Measurements from ENCODE around the gene MUC5AC. TPM values are rescaled to one million over a fixed set of nuclear protein-coding genes. Genes with fewer than 3 reads are reported as not detected.
"Not testable (repeated sequence)": the region's sequence is repeated elsewhere in the genome, so short reads cannot be mapped to it uniquely, and the experiment has no call there.

The MUC5AC gene
- total RNA-seq, 1 donor from 2014 or later = not detected

GRCh38 chr11:1237128-1237580 is 79.4 kb downstream of the MUC5AC start:
- no peak for DNase-seq

- no peak for DNase-seq
These were observed 80.1 kb downstream of the MUC5AC start for GRCh38 chr11:1237851-1238250.

- DNase-seq = no peak
These were observed 81.2 kb downstream of the MUC5AC start for GRCh38 chr11:1238767-1239595.

- no peak for DNase-seq
These were observed 81.9 kb downstream of the MUC5AC start for GRCh38 chr11:1239596-1240205.

- DNase-seq = no peak
These were observed 83.0 kb downstream of the MUC5AC start for GRCh38 chr11:1240771-1241170.

GRCh38 chr11:1241706-1242105 is 84.0 kb downstream of the MUC5AC start:
- no peak for DNase-seq

GRCh38 chr11:1242289-1242688 is 84.5 kb downstream of the MUC5AC start:
- DNase-seq = no peak

GRCh38 chr11:1242751-1243150 is 85.0 kb downstream of the MUC5AC start:
- not testable (repeated sequence) for DNase-seq

GRCh38 chr11:1243521-1243920 is 85.8 kb downstream of the MUC5AC start:
- not testable (repeated sequence) for DNase-seq

GRCh38 chr11:1244557-1244956 is 86.8 kb downstream of the MUC5AC start:
- not testable (repeated sequence) for DNase-seq

- not testable (repeated sequence) for DNase-seq
These were observed 88.0 kb downstream of the MUC5AC start for GRCh38 chr11:1245717-1246116.

GRCh38 chr11:1246301-1246700 is 88.5 kb downstream of the MUC5AC start:
- not testable (repeated sequence) for DNase-seq

- DNase-seq = not testable (repeated sequence)
These were observed 89.3 kb downstream of the MUC5AC start for GRCh38 chr11:1247026-1247425.

- DNase-seq = not testable (repeated sequence)
These were observed 91.2 kb downstream of the MUC5AC start for GRCh38 chr11:1248951-1249350.

- not testable (repeated sequence) for DNase-seq
These were observed 92.7 kb downstream of the MUC5AC start for GRCh38 chr11:1250411-1250810.

Other genes starting within 250 kb of the MUC5AC start
- gene CHID1, start 247.1 kb upstream of the MUC5AC start, total RNA-seq = 38.1 and 56.4 TPM in 2 replicates
- gene AP2A2, start 232.1 kb upstream of the MUC5AC start, total RNA-seq = 51.1 and 57.9 TPM in 2 replicates
- gene MUC6, start 121.2 kb upstream of the MUC5AC start, total RNA-seq = not detected in 2 replicates
- not detected in 2 replicates for gene MUC2, start 83.1 kb upstream of the MUC5AC start, total RNA-seq
- gene MUC5B, start 65.1 kb downstream of the MUC5AC start, total RNA-seq = not detected in 2 replicates
- gene TOLLIP, start 151.7 kb downstream of the MUC5AC start, total RNA-seq = 24.8 and 40.6 TPM in 2 replicates
- 0.23 and 0.51 TPM in 2 replicates for gene BRSK2, start 232.0 kb downstream of the MUC5AC start, total RNA-seq